IMR-90 (cell line): ENCODE results near the gene CDK18. TPM values are rescaled to one million over a fixed set of nuclear protein-coding genes. Genes with fewer than 3 reads are reported as not detected.

Experiments
- ATAC-seq: fragments of 200-7000 bp; cut with Tn5 transposase; 2 replicates; pipeline ENCODE4 v1.9.1; 2020; ENCODE audit warnings: low read depth, mild to moderate bottlenecking, moderate library complexity
- BruUV-seq: library from RNA; stranded (reverse); fragments of 400-500 nt; replicated peaks from 2 replicates; lab custom pipeline; 2021; lab: Mats Ljungman, UMichigan
- CTCF ChIA-PET: fragments of 300-600 bp; formaldehyde crosslinking; extraction: SDS; loops from one replicate; lab custom pipeline; 2021; ENCODE audit warnings: antibody characterized with exemption; lab: Yijun Ruan, JAX
- POLR2A ChIA-PET: fragments of 300-600 bp; sonication (Branson Sonifier 250); formaldehyde crosslinking; loops from one replicate; lab custom pipeline; 2022; ENCODE audit warnings: antibody characterized with exemption; ENCODE audit not compliant: unreplicated experiment; lab: Charles Lee
- DNase-seq: peaks from one replicate; pipeline ENCODE4 v3.0.0; 2013
- H2AFZ ChIP-seq: replicated peaks from 2 replicates; pipeline ENCODE3; 2013; ENCODE audit warnings: low read length, mild to moderate bottlenecking; ENCODE audit not compliant: poor library complexity
- H2AK5ac ChIP-seq: 2 replicates; pipeline ENCODE4 v1.6.1; 2013; ENCODE audit warnings: low read depth, low read length, inconsistent platforms
- H2AK9ac ChIP-seq: replicated peaks from 2 replicates; pipeline ENCODE3; 2013; ENCODE audit warnings: mild to moderate bottlenecking, low read depth, low read length, moderate library complexity; ENCODE audit not compliant: poor library complexity
- H2BK120ac ChIP-seq: 2 replicates; pipeline ENCODE4 v1.6.1; 2013; ENCODE audit warnings: low read depth, low read length, inconsistent platforms
- H2BK15ac ChIP-seq: 3 replicates; pipeline ENCODE4 v1.6.1; 2013; ENCODE audit warnings: low read depth, low read length, inconsistent platforms
- H2BK20ac ChIP-seq: 2 replicates; pipeline ENCODE4 v1.6.1; 2013; ENCODE audit warnings: low read depth, mild to moderate bottlenecking, inconsistent platforms, low read length, moderate library complexity
- H2BK5ac ChIP-seq: 2 replicates; pipeline ENCODE4 v1.6.1; 2013; ENCODE audit warnings: mild to moderate bottlenecking, low read depth, low read length, inconsistent platforms; ENCODE audit not compliant: poor library complexity, severe bottlenecking
- H3K14ac ChIP-seq: replicated peaks from 2 replicates; pipeline ENCODE4 v1.6.1; 2013; ENCODE audit warnings: low read depth, low read length, inconsistent platforms
- H3K18ac ChIP-seq: 2 replicates; pipeline ENCODE4 v1.6.1; 2013; ENCODE audit warnings: low read depth, low read length, control low read depth
- H3K23ac ChIP-seq: 2 replicates; pipeline ENCODE4 v1.6.1; 2013; ENCODE audit warnings: low read depth, low read length, inconsistent platforms
- H3K27ac ChIP-seq: 2 replicates; pipeline ENCODE4 v1.5.1; 2013; ENCODE audit warnings: mild to moderate bottlenecking, control low read depth, low read length; ENCODE audit not compliant: insufficient read depth
- H3K27me3 ChIP-seq: 2 replicates; pipeline ENCODE4 v1.6.1; 2013; ENCODE audit warnings: low read length; ENCODE audit not compliant: control insufficient read depth, insufficient read depth
- H3K36me3 ChIP-seq: 2 replicates; pipeline ENCODE4 v1.6.1; 2013; ENCODE audit warnings: low read length, mixed read lengths; ENCODE audit not compliant: control insufficient read depth, insufficient read depth
- H3K4ac ChIP-seq: 2 replicates; pipeline ENCODE4 v1.6.1; 2013; ENCODE audit warnings: low read depth, low read length, inconsistent platforms
- H3K4me1 ChIP-seq: 2 replicates; pipeline ENCODE4 v1.6.1; 2013; ENCODE audit warnings: low read length, mixed read lengths; ENCODE audit not compliant: control insufficient read depth, insufficient read depth
- H3K4me2 ChIP-seq: 2 replicates; pipeline ENCODE4 v1.6.1; 2013; ENCODE audit warnings: low read depth, mild to moderate bottlenecking, control low read depth, low read length, moderate library complexity
- H3K4me3 ChIP-seq: 2 replicates; pipeline ENCODE4 v1.5.1; 2013; ENCODE audit warnings: low read depth, mild to moderate bottlenecking, control low read depth, low read length, moderate library complexity; ENCODE audit not compliant: insufficient read depth
- H3K56ac ChIP-seq: 2 replicates; pipeline ENCODE4 v1.6.1; 2013; ENCODE audit warnings: low read length, inconsistent platforms; ENCODE audit not compliant: insufficient read depth; ENCODE audit errors: extremely low read depth
- H3K79me1 ChIP-seq, 2 experiments: 2 replicates each; pipeline ENCODE4 v1.6.1; 2013; ENCODE audit warnings: low read length in 2 of 2, inconsistent platforms in 1 of 2, low read depth in 1 of 2
- H3K9ac ChIP-seq: 2 replicates; pipeline ENCODE4 v1.6.1; 2013; ENCODE audit warnings: low read depth, low read length, control low read depth
- H3K9me1 ChIP-seq: 2 replicates; pipeline ENCODE4 v1.6.1; 2013; ENCODE audit warnings: low read length, inconsistent platforms; ENCODE audit not compliant: insufficient read depth
- H3K9me3 ChIP-seq: 2 replicates; pipeline ENCODE4 v1.6.1; 2013; ENCODE audit warnings: low read length; ENCODE audit not compliant: control insufficient read depth, insufficient read depth
- H4K20me1 ChIP-seq: 2 replicates; pipeline ENCODE4 v1.6.1; 2013; ENCODE audit warnings: low read length, inconsistent platforms; ENCODE audit not compliant: insufficient read depth
- H4K5ac ChIP-seq: 2 replicates; pipeline ENCODE4 v1.6.1; 2013; ENCODE audit warnings: mild to moderate bottlenecking, low read depth, low read length, control low read depth
- H4K8ac ChIP-seq, 2 experiments: 2 replicates each; pipeline ENCODE4 v1.6.1; 2013; ENCODE audit warnings: low read depth in 2 of 2, low read length in 2 of 2, control low read depth in 1 of 2, inconsistent platforms in 1 of 2
- H4K91ac ChIP-seq: 2 replicates; pipeline ENCODE4 v1.6.1; 2013; ENCODE audit warnings: low read depth, low read length, inconsistent platforms; ENCODE audit not compliant: insufficient read depth
- CEBPB ChIP-seq: IDR thresholded peaks from 2 replicates; pipeline ENCODE4 v1.6.1; 2012; ENCODE audit warnings: low read depth, low read length, improper control_type of control experiment
- FOS ChIP-seq: fragments of 150-350 bp; IDR thresholded peaks from 2 replicates; pipeline ENCODE4 v1.6.1; 2016; ENCODE audit warnings: low read depth, low read length
- MAZ ChIP-seq: IDR thresholded peaks from 2 replicates; pipeline ENCODE4 v1.6.1; 2012; ENCODE audit warnings: low read depth, mild to moderate bottlenecking, low read length, improper control_type of control experiment, moderate library complexity, borderline replicate concordance
- MXI1 ChIP-seq: IDR thresholded peaks from 2 replicates; pipeline ENCODE4 v1.6.1; 2012; ENCODE audit warnings: low read depth, mild to moderate bottlenecking, low read length, moderate library complexity, borderline replicate concordance
- NFE2L2 ChIP-seq: fragments of 150-350 bp; IDR thresholded peaks from 2 replicates; pipeline ENCODE4 v1.6.1; 2016; ENCODE audit warnings: low read depth, mild to moderate bottlenecking, low read length
- POLR2A ChIP-seq: IDR thresholded peaks from 2 replicates; pipeline ENCODE4 v1.6.1; 2012; ENCODE audit warnings: mild to moderate bottlenecking, low read depth, low read length
- RCOR1 ChIP-seq: IDR thresholded peaks from 2 replicates; pipeline ENCODE4 v1.6.1; 2012; ENCODE audit warnings: mild to moderate bottlenecking, low read length, improper control_type of control experiment; ENCODE audit not compliant: insufficient replicate concordance
- WGBS, 2 experiments: methylation state at CpG; one replicate each; pipeline versions ENCODE4 v1.1.5 to v1.1.7; 2013; ENCODE audit warnings: missing lambda C conversion rate in 2 of 2; ENCODE audit not compliant: insufficient read length in 1 of 2; ENCODE audit errors: extremely low coverage in 2 of 2; 5-methylcytosine and 5-hydroxymethylcytosine counted together
- dilution Hi-C: fragments of 300-500 bp; cut with HindIII; formaldehyde crosslinking; loops from one replicate; pipeline ENCODE4 v1.14.3; 2018; ENCODE audit warnings: low sequenced_read_pairs; ENCODE audit not compliant: unreplicated experiment
- in situ Hi-C: fragments of 300-500 bp; cut with MboI; formaldehyde crosslinking; loops from 3 replicates; pipeline ENCODE4 v1.14.3; 2019; ENCODE audit warnings: low sequenced_read_pairs, inconsistent platforms, mixed read lengths
- intact Hi-C: fragments of 100-400 bp; cut with micrococcal nuclease; formaldehyde crosslinking; loops from 2 replicates; pipeline ENCODE4 v1.10.0; 2022
- polyA plus RNA-seq, 3 experiments: library from polyadenylated mRNA; depleted of rRNA; stranded (reverse); fragments of >200 nt; gene quantifications; 2 replicates each; pipeline ENCODE4 v1.2.3, GENCODE V29; 2012; ENCODE audit warnings: low replicate concordance in 1 of 3
- total RNA-seq: library from RNA; depleted of rRNA; stranded (reverse); fragments of >200 nt; gene quantifications from 2 replicates; pipeline ENCODE4 v1.2.3, GENCODE V29; 2012

The CDK18 gene
- total and polyA plus RNA-seq, 2 of the 4 experiments (the other 2 are of a cell fraction) = 0.18 to 0.48 TPM

- Histone ChIP-seq H2BK15ac (no peak overlapping the region), H2BK20ac (no peak overlapping the region), H3K4me2 (no peak overlapping the region), H3K9ac (no peak overlapping the region), H2AK9ac (no peak overlapping the region), H3K4me3 (no peak overlapping the region), H2BK120ac (no peak overlapping the region), H3K4me1 (no peaks in the 10 kb centered on the region; the same call in 1 of the 2 replicates), H3K79me1 (no peaks in the 10 kb centered on the region), H3K9me3 (no peaks in the 10 kb centered on the region), H3K9me1 (no peaks in the 10 kb centered on the region), H2AK5ac (no peak overlapping the region), H3K27ac (no peak overlapping the region), H3K36me3 (no peaks in the 10 kb centered on the region), H4K8ac (no peak overlapping the region), H2AFZ (peak overlapping the region; percentile 32), H3K56ac (no peak overlapping the region), H4K20me1 (no peaks in the 10 kb centered on the region; the same call in 1 of the 2 replicates), H3K23ac (no peak overlapping the region), H4K91ac (no peak overlapping the region), H3K18ac (no peak overlapping the region), H3K14ac (no peak overlapping the region), H4K5ac (no peak overlapping the region), H3K27me3 (peaks cover 34% of the 10 kb centered on the region), H3K4ac (no peak overlapping the region), H2BK5ac (no peak overlapping the region)
- WGBS, 2 experiments = 40% methylated on average over 3 of the region's 13 CpGs; no CpG with 5 or more reads in 1 of the 2 experiments
- in situ Hi-C loops (no loop called here), intact Hi-C loops (no loop called here), dilution Hi-C loops (no loop called here)
- TF ChIP-seq FOS = no peak
- no peak for TF ChIP-seq MXI1
- TF ChIP-seq POLR2A = no peak
- no peak for TF ChIP-seq MAZ
- no peak for TF ChIP-seq NFE2L2
- no peak for TF ChIP-seq RCOR1
- TF ChIP-seq CEBPB = no peak
- BruUV-seq = no TSS peak
- ATAC-seq (no peak), DNase-seq (peak; percentile 11)
- CTCF ChIA-PET = interaction anchor here (1.0 to 1.4 kb wide), 2 partner anchors 12 to 27 kb away, joined by 3 to 5 read pairs; no protein-coding TSS in a partner anchor
- POLR2A ChIA-PET = no interaction called here
Measured at GRCh38 chr1:205512059-205513045, 7.9 kb downstream of the CDK18 start.
